NCI-H774 (cell line): Measurements from ENCODE around the gene NFKB1.

Source experiments
- DNase-seq: peaks from one replicate; lab custom pipeline; 2025; lab: John Stamatoyannopoulos, UW

NFKB1 gene

DNA sequence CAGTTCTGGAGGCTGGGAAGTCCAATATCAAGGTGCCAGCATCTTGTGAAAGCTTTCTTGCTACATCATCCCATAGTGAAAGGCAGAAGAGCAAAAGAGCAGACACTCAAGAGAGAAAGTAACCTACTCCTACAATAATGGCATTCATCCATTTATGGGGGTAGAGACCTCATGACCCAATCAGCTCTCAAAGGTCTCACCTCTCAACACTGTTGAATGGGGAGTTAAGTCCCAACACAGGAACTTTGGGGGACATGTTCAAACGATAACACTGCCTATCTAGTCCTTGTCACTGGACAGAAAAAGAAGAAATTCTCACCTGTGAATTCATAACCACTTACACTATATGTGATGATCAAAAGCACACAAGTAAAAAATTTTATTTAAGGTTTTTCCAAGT lies 6.6 kb upstream of the NFKB1 start:
- DNase-seq, result no peak

DNA sequence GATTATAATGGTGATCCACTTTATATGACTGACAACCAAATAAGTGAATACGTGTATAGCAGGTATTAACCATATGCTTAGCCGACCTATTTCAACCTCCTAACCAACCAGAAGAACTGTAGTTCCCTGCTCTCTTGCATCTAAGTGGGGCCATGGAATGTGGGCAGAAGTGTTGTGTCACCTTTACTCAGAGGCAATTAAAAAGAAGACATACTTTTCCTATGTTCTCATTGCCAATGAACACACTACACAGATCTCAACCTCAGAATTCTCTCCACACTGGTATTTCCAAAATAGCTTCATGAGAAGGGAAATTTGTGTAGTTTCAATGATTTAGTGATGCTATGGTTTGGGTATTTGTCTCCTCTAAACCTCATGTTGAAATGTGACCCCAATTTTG lies 3.2 kb upstream of the NFKB1 start:
- no peak for DNase-seq

DNA sequence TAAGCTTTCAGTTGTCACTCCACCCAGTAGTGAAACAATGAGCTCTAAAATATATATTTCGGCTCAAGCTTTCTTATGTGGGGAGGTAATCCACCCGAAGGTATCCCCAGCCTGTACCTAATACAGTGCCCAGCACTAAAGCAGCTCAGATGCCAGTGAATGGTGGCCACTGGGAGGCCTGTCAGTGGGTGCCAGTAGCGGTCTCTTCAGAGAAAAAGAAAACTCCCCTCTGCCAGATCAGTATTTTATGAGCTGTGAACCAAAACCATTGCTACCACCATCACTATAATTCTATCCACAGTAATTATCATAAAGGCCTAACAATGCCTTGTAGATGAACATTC lies 835 bp upstream of the NFKB1 start:
- no peak for DNase-seq

DNA sequence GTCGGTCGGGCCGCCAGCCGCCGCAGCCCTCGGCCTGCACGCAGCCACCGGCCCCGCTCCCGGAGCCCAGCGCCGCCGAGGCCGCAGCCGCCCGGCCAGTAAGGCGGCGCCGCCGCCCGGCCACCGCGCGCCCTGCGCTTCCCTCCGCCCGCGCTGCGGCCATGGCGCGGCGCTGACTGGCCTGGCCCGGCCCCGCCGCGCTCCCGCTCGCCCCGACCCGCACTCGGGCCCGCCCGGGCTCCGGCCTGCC lies 213 bp downstream of the NFKB1 start:
- DNase-seq, result no peak

DNA sequence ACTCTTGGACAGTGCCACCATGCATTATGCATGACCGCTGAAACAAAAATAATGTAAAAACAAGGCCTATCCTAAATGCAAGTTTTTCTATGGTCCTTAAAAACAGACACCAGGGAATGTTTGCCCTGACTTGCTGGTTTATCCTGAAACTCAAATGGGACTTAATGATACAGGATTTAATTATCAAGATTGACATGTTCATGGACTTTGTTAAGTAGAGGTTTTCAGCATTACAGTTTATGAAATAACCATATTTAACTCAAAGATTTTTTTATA lies 1.3 kb downstream of the NFKB1 start:
- no peak for DNase-seq

DNA sequence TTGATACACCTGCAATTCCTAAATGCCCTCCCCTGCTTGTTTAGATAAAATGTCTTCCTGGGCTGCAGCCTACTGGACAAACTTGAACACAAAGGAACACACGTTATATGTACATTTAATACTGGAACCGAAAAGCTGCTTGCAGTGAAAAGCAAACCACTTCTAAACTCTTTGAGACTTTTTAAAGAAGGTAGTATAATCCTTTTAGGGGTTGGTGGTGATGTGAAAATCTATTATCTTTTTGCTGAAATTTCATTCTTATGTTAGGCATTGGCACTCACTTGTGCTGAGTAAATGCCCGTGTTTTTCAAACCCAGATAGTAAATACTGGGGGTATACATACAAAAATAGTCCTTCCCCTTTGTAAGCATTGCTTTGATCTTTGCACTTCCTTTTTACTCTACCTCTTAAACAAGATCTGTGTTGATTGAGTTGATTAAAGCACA lies 2.2 kb downstream of the NFKB1 start:
- no peak for DNase-seq

DNA sequence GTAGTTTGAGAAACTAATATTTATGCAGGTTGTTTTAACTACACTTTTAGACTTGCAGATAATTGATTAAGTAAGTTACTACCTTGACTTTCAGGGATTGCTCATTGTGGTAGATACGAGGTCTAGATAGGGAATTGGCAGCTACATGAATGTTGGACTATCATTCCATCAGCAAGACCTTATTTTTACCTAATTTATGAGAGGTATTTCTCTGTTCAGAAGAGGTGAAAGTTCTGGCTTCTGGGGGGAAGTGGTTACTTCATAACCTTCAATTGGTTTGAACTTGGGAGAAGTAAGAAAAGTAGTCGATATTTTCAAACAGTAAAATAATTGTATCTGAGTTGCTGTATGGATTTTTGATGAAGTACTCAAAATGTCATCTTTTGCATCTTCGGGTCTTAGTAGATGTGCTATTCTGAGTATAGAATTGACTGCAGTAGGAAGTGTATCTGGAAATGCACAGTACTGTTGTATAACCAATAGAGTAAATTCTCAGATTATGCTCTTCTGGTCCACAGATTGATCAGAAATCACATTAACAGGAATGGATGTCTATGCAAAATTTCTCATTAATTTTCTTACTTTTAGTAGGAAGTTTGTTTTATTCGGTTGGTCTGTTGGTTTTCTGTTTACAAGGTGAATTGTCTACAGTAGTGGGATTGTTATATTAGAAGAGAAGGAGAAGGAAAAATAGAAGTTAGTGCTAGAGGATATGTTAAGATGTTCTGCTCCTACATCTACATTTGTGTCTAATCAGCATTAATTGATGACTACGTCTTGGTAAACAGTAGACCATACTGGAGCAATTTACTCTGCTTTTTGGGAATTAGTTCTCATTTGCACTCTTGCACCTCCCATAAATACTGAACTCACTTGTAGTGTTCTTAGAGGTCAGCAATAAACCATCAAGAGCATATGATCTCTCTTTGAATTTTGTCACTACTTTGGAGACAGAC lies 3.0 kb downstream of the NFKB1 start:
- no peak for DNase-seq

DNA sequence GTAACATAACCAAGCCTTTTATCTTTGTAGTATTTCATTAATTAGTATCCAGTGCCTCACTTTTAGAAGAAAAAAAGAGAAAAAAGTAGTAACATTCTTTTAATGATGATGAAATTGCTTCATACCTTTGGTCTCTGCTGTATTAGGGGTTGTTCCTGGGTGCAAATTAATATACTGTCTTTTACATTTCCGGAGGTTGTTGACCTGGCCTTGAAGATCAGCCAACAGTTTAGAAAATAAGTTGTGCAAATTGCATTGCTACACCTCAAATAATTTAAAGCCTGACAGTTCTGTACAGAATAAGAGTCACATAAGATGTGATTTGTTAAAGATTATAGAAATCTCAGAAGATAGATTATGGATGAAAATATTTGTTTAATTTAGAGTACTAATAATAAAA lies 3.8 kb downstream of the NFKB1 start:
- no peak for DNase-seq

DNA sequence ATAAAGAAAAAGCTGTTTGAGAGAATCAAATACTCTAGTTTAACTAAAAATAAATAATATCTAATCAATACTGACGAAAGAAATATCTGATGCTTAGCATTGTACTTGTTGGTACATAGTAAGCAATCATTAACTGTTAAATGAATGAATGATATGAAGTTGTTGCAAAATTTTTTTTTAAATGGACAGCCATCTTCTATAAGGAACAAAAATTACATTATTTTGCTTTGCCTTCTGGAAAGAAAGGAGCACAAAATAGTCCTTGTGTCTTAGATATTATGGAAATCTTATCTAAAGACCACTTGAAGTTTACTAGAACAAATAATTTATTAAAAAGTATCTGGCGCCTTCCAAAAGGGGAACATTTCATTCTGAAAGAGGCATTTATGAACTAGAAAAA lies 4.5 kb downstream of the NFKB1 start:
- DNase-seq, result no peak

DNA sequence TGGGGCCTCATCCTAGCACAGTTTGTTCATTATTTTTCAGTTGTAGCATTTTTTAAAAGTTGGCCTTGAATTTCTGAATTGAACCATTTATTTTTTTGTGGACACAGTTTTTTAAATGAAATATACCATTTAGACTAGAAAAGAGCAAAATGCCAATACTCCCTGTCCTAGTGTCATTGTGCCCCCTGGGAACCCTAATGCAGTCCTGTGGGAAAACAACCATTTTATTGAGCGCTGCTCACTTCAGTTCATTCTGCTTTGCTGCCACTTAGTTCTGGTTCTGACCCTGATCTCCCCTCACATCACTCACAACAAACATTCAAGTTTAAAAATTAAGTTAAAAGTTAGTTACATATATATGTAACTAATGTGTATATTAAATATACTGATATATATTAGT lies 5.4 kb downstream of the NFKB1 start:
- DNase-seq, result no peak

DNA sequence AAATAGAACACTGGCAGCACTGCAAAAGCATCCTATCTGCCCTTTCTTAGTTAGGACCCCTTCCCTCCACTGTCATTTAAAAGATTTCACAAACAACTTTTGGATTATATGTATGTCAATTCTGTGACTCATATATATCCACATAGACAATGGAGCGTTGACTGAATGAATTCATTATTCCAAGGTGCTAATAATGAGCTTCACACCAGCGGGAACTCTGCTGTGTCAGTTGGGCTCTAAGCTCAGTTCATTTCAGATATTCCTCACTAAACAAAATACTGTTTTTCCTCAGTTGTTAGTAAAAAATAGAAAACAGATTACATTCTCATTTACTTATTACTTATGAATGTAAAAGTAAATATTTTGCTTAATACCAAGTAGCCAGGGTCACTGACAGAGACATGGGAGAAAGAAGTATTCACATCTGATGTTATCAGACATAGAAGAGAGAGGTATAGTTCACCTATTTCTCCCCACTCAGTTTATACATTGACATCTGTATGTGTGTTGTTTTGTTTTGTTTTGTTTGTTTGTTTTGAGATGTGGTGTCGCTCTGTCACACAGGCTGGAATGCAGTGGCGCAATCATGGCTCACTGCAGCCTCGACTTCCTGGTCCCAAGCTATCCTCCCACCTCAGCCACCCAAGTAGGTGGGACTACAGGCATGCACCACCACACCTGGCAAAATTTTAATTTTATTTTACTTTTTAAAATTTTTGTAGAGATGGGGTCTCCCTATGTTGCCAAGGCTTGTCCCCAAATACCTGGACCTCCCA lies 10.9 kb downstream of the NFKB1 start:
- DNase-seq, result no peak

DNA sequence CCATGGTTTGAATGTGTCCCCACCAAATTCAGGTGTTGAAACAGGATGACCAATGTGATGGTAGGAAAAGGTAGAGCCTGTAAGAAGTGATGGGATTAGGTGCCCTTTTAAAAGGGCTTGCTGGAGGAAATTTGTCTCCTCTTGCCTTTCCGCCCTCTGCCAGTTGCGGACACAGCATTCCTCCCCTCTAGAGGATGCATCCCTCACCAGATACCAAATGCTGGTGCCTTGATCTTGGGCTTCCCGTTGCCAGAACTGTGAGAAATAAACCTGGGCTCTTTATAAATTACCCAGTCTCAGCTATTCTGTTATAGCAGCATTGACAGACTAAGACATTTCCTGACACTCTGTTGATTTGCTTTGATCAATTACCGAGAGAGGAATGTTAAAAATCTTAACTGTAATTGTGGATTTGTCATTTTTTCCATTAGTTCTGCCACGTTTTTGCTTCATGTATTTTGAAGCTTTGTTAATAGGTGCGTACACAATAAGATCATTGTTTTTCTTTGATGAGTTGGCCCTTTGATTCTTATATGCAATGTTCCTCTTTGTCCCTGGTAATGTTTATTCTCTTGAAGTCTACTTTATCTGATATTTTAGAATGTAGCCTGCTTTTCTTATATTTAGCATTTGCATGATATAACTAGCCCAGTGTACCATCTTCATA lies 13.3 kb downstream of the NFKB1 start:
- DNase-seq, result no peak

DNA sequence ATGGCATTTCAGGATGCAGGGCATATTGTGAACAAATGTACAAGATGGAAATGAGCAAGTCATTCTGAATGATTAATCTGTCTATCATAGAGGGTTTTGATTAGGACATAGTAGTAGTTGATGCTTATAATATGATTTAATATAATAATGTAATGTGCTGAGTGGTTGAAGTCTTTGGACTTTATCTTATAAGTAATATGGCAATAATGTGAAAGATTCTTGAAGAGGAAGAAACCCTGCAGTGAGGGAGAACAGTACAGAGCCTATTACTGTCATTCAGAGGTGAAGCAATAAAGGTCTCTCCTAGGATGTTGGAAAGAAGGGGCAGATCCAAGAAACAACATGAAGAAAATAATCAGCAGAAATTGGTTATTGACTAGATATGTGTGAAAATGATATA lies 16.6 kb downstream of the NFKB1 start:
- DNase-seq, result no peak

DNA sequence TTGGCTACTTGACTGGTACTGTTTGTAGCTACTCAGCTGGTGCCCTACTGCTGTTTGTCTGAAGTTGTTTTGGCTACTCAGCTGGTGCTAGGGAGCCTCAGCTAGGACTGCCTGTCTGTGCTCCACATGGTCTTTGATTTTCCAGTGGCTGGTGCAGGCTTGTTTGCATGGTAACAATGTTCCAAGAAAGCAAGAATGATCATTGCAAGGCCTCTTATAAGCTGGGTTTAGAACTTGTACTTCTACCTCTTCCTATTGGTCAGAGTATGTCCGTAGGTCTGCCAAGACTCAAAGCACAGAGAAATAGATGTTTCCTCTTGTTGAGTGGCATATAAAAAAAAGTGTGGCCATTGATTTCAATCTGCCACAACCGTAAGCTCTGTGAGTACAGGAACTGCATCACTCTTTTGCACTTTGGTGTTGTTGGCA lies 17.6 kb downstream of the NFKB1 start:
- DNase-seq, result no peak

DNA sequence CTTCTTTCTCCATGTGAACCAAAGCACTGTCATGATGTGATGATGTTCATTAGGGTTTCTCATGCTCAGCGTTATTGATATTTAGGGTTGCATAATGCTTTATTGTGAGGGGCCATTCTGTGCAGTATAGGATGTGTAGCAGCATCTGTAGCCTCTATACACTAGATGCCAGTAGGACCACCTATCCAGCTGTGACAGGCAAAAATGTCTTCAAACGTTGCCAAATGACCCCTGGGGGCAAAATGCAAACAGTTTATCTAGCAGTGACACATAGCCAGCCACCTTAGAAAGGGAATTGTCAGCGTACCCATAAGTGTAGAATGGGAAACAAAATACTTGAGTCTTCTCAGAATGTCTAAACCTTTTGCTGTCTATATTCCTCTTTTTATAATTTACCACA lies 18.8 kb downstream of the NFKB1 start:
- no peak for DNase-seq

DNA sequence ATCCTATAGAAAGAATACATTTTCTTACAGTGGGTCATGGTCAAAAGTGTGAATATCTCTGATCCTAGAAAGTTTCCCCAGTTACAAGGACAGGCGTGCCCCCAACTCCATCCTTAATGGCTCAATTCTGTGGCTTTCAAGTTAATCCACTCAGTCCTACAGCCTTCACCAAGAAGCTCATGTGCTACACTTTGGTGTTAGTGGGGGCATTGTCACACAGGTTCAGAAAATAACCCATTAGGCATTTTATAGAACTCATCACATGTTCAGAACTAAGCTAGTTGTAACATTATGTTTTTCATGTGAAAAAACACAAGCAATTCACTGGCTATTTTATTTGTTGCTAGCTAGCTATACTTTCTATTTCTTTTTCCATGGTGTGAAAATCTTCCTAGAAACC lies 20.4 kb downstream of the NFKB1 start:
- DNase-seq, result no peak

DNA sequence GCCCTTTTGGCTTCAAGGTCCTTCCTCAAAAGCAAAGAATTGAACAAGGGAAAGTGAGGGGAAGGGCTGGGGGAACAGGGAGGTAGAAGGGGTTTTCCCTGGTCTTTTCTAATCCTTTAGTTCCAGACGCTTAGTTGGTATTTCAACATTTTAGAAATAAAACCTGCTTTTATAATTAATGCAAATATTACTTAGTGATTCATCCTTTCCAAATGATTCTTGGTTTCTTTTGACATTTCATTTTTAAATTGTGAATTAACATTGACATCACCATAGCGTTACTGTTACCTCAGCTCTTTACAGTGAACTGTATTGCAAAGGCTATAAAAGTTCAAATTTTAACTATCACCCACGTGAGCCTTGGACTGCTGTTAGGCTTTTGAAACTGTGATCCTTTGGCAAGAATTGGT lies 20.9 kb downstream of the NFKB1 start:
- no peak for DNase-seq

DNA sequence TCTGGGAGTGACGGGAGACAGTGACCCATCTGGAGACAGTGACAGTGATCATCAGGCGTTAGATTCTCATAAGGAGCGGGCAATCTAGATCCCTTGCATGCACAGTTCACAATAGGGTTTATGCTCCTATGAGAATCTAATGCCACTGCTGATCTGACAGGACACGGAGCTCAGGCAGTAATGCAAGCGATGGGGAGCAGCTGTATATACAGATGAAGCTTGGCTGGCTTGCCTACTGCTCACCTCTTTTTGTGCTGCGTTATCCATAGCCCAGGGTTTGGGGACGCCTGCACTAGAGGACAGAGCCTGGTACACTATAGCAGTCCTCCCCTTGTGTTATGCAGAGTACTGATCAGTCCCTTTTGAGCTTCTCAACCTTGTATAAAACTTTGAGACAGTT lies 23.5 kb downstream of the NFKB1 start:
- DNase-seq, result no peak

DNA sequence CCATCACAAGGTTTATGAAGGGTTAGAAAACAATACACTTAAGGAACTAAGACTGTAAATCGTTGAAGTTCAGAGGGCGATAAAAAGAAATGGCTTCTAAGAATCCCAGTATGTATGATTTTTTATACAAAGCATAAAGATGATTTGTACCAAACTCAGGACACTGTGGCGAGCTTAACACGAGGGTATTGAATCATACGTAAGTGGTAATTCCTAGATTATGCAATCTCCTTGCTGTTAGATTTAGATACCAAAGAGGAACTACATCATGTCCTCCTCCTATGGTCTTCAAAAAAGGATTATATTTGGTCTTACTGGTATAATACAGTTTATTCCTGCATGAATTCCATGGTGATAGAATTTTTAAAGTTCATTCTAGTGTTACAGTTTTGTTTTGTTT lies 23.9 kb downstream of the NFKB1 start:
- no peak for DNase-seq

DNA sequence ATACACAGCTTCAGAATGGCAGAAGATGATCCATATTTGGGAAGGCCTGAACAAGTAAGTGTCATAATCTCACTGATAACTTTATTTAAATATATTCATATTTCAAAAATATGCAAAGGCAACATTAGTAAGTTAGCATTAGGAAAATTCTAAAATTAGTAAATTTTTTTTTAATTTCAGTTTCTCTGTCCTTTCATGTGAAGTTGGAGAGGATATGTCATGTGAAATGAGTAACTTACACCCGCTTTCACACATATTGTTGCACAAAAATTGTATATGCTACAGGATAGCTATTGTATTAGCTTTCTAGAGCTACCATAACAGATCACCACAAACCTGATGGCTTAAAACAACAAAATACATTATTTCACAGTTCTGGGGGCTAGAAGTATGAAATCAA lies 24.3 kb downstream of the NFKB1 start:
- DNase-seq, result no peak

DNA sequence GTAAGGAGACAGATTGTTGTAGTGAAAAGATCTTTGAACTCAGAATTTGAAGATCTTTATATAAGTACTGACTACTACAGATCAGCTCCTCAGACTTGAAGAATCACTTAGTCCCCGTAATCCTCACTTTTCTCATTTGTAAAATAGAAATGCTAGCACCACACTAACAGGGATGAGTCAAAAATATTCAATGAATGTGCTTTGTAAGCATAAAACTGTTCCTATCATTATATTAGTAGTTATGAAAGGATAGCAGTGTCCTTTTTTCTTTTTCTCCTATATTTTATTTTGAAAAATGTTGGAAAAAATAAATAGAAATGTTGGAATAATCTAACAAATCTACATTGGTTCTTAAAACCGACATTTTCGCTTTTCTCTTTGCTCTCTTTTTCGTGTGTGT lies 25.4 kb downstream of the NFKB1 start:
- DNase-seq, result no peak

DNA sequence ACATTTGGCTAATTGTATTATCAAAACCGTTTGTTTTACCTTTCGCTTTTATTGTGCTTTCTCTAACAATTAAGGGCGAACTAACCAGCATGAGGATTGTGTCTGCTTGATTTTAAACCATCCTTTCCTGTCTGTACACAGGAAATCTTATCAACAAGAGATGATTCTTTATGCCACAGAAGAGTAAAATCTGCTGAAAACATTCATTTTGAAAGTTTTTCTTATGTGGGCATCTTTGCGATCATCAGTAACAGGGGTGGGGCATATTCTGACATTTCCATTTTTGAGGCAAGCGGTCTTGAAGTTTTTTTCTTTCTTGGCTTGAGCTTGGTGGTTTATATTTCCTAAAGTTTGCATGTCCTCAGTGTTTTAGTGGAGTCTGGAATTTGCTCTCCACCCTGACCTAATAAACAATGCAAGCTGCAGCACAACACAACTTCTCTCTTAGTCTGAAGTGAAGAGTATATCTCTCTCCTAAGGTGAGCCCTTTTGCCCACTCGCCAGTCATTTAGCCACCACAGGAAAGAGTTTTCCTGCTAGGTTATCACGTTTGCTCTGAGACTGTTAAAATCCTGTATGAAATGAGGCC lies 26.6 kb downstream of the NFKB1 start:
- DNase-seq, result no peak

DNA sequence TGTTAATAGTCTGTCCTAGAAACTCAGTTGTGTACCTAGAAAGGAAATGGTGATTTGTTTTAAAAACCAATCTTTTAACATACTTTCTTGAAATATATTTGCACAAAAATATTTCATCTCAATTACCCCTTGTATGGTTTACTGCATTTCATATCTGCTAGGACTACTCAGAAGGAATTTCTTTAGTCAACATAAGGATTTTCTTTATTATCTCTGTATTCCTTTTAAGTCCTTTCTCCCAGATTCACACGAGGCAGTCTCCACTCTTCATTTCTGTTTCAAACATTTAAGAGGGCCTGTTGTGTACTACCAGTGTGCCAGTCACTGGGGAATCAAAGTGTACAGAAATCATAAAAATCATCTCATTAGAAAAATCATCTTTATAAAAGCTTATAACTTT lies 28.8 kb downstream of the NFKB1 start:
- DNase-seq, result no peak
